Fibroblast of lung (primary cell): Measurements from ENCODE around the gene UBL7.

Source experiments
- CTCF ChIP-seq, 2 donors: IDR thresholded peaks in 1 of 2; conservative IDR thresholded peaks in 1 of 2; 1 replicate in 1 of 2; 2 replicates in 1 of 2; pipeline ENCODE4 v1.5.1; 2011 to 2012; ENCODE audit warnings: low read length in 2 of 2, control low read depth in 1 of 2, inconsistent platforms in 1 of 2, low read depth in 1 of 2, mild to moderate bottlenecking in 1 of 2
- EZH2 ChIP-seq: IDR thresholded peaks from 2 replicates; pipeline ENCODE4 v1.5.1; 2012; ENCODE audit warnings: low read length, control low read depth, mild to moderate bottlenecking; ENCODE audit errors: missing control alignments

- TF ChIP-seq CTCF (conservative IDR thresholded peaks at IDR 0.05 in 1 of 2, IDR thresholded peaks at IDR 0.05 in 1 of 2; ENCODE audit: low read depth in 1 of 2, low read length in 2 of 2) (no peak), EZH2 (no peak)
These were observed 52.1 kb downstream of the UBL7 start for GRCh38 chr15:74408815-74409214.
